Measurements from ENCODE around the gene DPCD. TPM values are rescaled to one million over a fixed set of nuclear protein-coding genes. Genes with fewer than 3 reads are reported as not detected.

DPCD gene
- total and polyA plus RNA-seq, 2 of the 8 experiments (the other 6 are each of a cell fraction or from before 2014, with no cell fraction given): 21.2 to 31.4 TPM

DNA sequence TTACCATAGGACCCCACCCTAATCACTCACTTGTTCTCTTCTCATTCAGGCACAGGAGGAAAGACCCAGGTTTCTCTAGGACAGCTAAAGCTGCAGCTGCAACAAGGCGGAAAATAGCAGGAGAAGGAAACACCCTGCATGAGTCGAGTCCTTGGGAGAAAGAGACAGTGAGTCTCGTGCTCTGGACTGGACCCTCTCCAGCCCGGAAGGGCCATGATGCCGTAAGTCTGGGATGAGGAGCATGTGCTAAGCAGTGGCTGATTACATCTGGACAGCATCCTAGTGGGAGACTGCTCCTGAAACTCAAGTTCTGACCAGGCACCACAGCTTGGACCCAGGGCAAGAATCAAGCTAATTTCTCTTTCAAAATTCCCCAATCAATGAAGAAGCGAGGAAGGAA lies 67.4 kb downstream of the DPCD start (continued):
- TF ChIP-seq, protein P1, sequence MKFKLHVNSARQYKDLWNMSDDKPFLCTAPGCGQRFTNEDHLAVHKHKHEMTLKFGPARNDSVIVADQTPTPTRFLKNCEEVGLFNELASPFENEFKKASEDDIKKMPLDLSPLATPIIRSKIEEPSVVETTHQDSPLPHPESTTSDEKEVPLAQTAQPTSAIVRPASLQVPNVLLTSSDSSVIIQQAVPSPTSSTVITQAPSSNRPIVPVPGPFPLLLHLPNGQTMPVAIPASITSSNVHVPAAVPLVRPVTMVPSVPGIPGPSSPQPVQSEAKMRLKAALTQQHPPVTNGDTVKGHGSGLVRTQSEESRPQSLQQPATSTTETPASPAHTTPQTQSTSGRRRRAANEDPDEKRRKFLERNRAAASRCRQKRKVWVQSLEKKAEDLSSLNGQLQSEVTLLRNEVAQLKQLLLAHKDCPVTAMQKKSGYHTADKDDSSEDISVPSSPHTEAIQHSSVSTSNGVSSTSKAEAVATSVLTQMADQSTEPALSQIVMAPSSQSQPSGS (IDR thresholded peaks at IDR 0.05; ENCODE audit: low read length): no peak
- no peak for TF ChIP-seq POLR2A (IDR thresholded peaks at IDR 0.05; ENCODE audit: control extremely low read depth in 1 of 2, low read depth in 2 of 2, low read length in 2 of 2)
- no peak for TF ChIP-seq SUZ12 (IDR thresholded peaks at IDR 0.05; ENCODE audit: low read length)

All from H1 (cell line).